IMR-90 (cell line): ENCODE measurements around the gene IRF4. TPM values are rescaled to one million over a fixed set of nuclear protein-coding genes. Genes with fewer than 3 reads are reported as not detected.

Experiments
- ATAC-seq: fragments of 200-7000 bp; cut with Tn5 transposase; 2 replicates; pipeline ENCODE4 v1.9.1; 2020; ENCODE audit warnings: low read depth, mild to moderate bottlenecking, moderate library complexity
- BruUV-seq: library from RNA; stranded (reverse); fragments of 400-500 nt; replicated peaks from 2 replicates; lab custom pipeline; 2021; lab: Mats Ljungman, UMichigan
- CTCF ChIA-PET: fragments of 300-600 bp; formaldehyde crosslinking; extraction: SDS; loops from one replicate; lab custom pipeline; 2021; ENCODE audit warnings: antibody characterized with exemption; lab: Yijun Ruan, JAX
- POLR2A ChIA-PET: fragments of 300-600 bp; sonication (Branson Sonifier 250); formaldehyde crosslinking; loops from one replicate; lab custom pipeline; 2022; ENCODE audit warnings: antibody characterized with exemption; ENCODE audit not compliant: unreplicated experiment; lab: Charles Lee
- DNase-seq: peaks from one replicate; pipeline ENCODE4 v3.0.0; 2013
- H2AFZ ChIP-seq: replicated peaks from 2 replicates; pipeline ENCODE3; 2013; ENCODE audit warnings: low read length, mild to moderate bottlenecking; ENCODE audit not compliant: poor library complexity
- H2AK5ac ChIP-seq: 2 replicates; pipeline ENCODE4 v1.6.1; 2013; ENCODE audit warnings: low read depth, low read length, inconsistent platforms
- H2AK9ac ChIP-seq: replicated peaks from 2 replicates; pipeline ENCODE3; 2013; ENCODE audit warnings: mild to moderate bottlenecking, low read depth, low read length, moderate library complexity; ENCODE audit not compliant: poor library complexity
- H2BK120ac ChIP-seq: 2 replicates; pipeline ENCODE4 v1.6.1; 2013; ENCODE audit warnings: low read depth, low read length, inconsistent platforms
- H2BK15ac ChIP-seq: 3 replicates; pipeline ENCODE4 v1.6.1; 2013; ENCODE audit warnings: low read depth, low read length, inconsistent platforms
- H2BK20ac ChIP-seq: 2 replicates; pipeline ENCODE4 v1.6.1; 2013; ENCODE audit warnings: low read depth, mild to moderate bottlenecking, inconsistent platforms, low read length, moderate library complexity
- H2BK5ac ChIP-seq: 2 replicates; pipeline ENCODE4 v1.6.1; 2013; ENCODE audit warnings: mild to moderate bottlenecking, low read depth, low read length, inconsistent platforms; ENCODE audit not compliant: poor library complexity, severe bottlenecking
- H3K14ac ChIP-seq: replicated peaks from 2 replicates; pipeline ENCODE4 v1.6.1; 2013; ENCODE audit warnings: low read depth, low read length, inconsistent platforms
- H3K18ac ChIP-seq: 2 replicates; pipeline ENCODE4 v1.6.1; 2013; ENCODE audit warnings: low read depth, low read length, control low read depth
- H3K23ac ChIP-seq: 2 replicates; pipeline ENCODE4 v1.6.1; 2013; ENCODE audit warnings: low read depth, low read length, inconsistent platforms
- H3K27ac ChIP-seq: 2 replicates; pipeline ENCODE4 v1.5.1; 2013; ENCODE audit warnings: mild to moderate bottlenecking, control low read depth, low read length; ENCODE audit not compliant: insufficient read depth
- H3K27me3 ChIP-seq: 2 replicates; pipeline ENCODE4 v1.6.1; 2013; ENCODE audit warnings: low read length; ENCODE audit not compliant: control insufficient read depth, insufficient read depth
- H3K36me3 ChIP-seq: 2 replicates; pipeline ENCODE4 v1.6.1; 2013; ENCODE audit warnings: low read length, mixed read lengths; ENCODE audit not compliant: control insufficient read depth, insufficient read depth
- H3K4ac ChIP-seq: 2 replicates; pipeline ENCODE4 v1.6.1; 2013; ENCODE audit warnings: low read depth, low read length, inconsistent platforms
- H3K4me1 ChIP-seq: 2 replicates; pipeline ENCODE4 v1.6.1; 2013; ENCODE audit warnings: low read length, mixed read lengths; ENCODE audit not compliant: control insufficient read depth, insufficient read depth
- H3K4me2 ChIP-seq: 2 replicates; pipeline ENCODE4 v1.6.1; 2013; ENCODE audit warnings: low read depth, mild to moderate bottlenecking, control low read depth, low read length, moderate library complexity
- H3K4me3 ChIP-seq: 2 replicates; pipeline ENCODE4 v1.5.1; 2013; ENCODE audit warnings: low read depth, mild to moderate bottlenecking, control low read depth, low read length, moderate library complexity; ENCODE audit not compliant: insufficient read depth
- H3K56ac ChIP-seq: 2 replicates; pipeline ENCODE4 v1.6.1; 2013; ENCODE audit warnings: low read length, inconsistent platforms; ENCODE audit not compliant: insufficient read depth; ENCODE audit errors: extremely low read depth
- H3K79me1 ChIP-seq, 2 experiments: 2 replicates each; pipeline ENCODE4 v1.6.1; 2013; ENCODE audit warnings: low read length in 2 of 2, inconsistent platforms in 1 of 2, low read depth in 1 of 2
- H3K9ac ChIP-seq: 2 replicates; pipeline ENCODE4 v1.6.1; 2013; ENCODE audit warnings: low read depth, low read length, control low read depth
- H3K9me1 ChIP-seq: 2 replicates; pipeline ENCODE4 v1.6.1; 2013; ENCODE audit warnings: low read length, inconsistent platforms; ENCODE audit not compliant: insufficient read depth
- H3K9me3 ChIP-seq: 2 replicates; pipeline ENCODE4 v1.6.1; 2013; ENCODE audit warnings: low read length; ENCODE audit not compliant: control insufficient read depth, insufficient read depth
- H4K20me1 ChIP-seq: 2 replicates; pipeline ENCODE4 v1.6.1; 2013; ENCODE audit warnings: low read length, inconsistent platforms; ENCODE audit not compliant: insufficient read depth
- H4K5ac ChIP-seq: 2 replicates; pipeline ENCODE4 v1.6.1; 2013; ENCODE audit warnings: mild to moderate bottlenecking, low read depth, low read length, control low read depth
- H4K8ac ChIP-seq, 2 experiments: 2 replicates each; pipeline ENCODE4 v1.6.1; 2013; ENCODE audit warnings: low read depth in 2 of 2, low read length in 2 of 2, control low read depth in 1 of 2, inconsistent platforms in 1 of 2
- H4K91ac ChIP-seq: 2 replicates; pipeline ENCODE4 v1.6.1; 2013; ENCODE audit warnings: low read depth, low read length, inconsistent platforms; ENCODE audit not compliant: insufficient read depth
- CEBPB ChIP-seq: IDR thresholded peaks from 2 replicates; pipeline ENCODE4 v1.6.1; 2012; ENCODE audit warnings: low read depth, low read length, improper control_type of control experiment
- CHD1 ChIP-seq: IDR thresholded peaks from 2 replicates; pipeline ENCODE4 v1.6.1; 2012; ENCODE audit warnings: low read depth, low read length, improper control_type of control experiment
- FOS ChIP-seq: fragments of 150-350 bp; IDR thresholded peaks from 2 replicates; pipeline ENCODE4 v1.6.1; 2016; ENCODE audit warnings: low read depth, low read length
- POLR2A ChIP-seq: IDR thresholded peaks from 2 replicates; pipeline ENCODE4 v1.6.1; 2012; ENCODE audit warnings: mild to moderate bottlenecking, low read depth, low read length
- RCOR1 ChIP-seq: IDR thresholded peaks from 2 replicates; pipeline ENCODE4 v1.6.1; 2012; ENCODE audit warnings: mild to moderate bottlenecking, low read length, improper control_type of control experiment; ENCODE audit not compliant: insufficient replicate concordance
- RFX5 ChIP-seq: IDR thresholded peaks from 2 replicates; pipeline ENCODE4 v1.8.0; 2012; ENCODE audit warnings: low read depth, mild to moderate bottlenecking, low read length, moderate library complexity
- SMC3 ChIP-seq: fragments of 150-350 bp; IDR thresholded peaks from 2 replicates; pipeline ENCODE4 v1.6.1; 2016; ENCODE audit warnings: low read depth, mild to moderate bottlenecking, antibody characterized with exemption, low read length, moderate library complexity
- WGBS, 2 experiments: methylation state at CpG; one replicate each; pipeline versions ENCODE4 v1.1.5 to v1.1.7; 2013; ENCODE audit warnings: missing lambda C conversion rate in 2 of 2; ENCODE audit not compliant: insufficient read length in 1 of 2; ENCODE audit errors: extremely low coverage in 2 of 2; 5-methylcytosine and 5-hydroxymethylcytosine counted together
- dilution Hi-C: fragments of 300-500 bp; cut with HindIII; formaldehyde crosslinking; loops from one replicate; pipeline ENCODE4 v1.14.3; 2018; ENCODE audit warnings: low sequenced_read_pairs; ENCODE audit not compliant: unreplicated experiment
- in situ Hi-C: fragments of 300-500 bp; cut with MboI; formaldehyde crosslinking; loops from 3 replicates; pipeline ENCODE4 v1.14.3; 2019; ENCODE audit warnings: low sequenced_read_pairs, inconsistent platforms, mixed read lengths
- intact Hi-C: fragments of 100-400 bp; cut with micrococcal nuclease; formaldehyde crosslinking; loops from 2 replicates; pipeline ENCODE4 v1.10.0; 2022
- polyA plus RNA-seq, 3 experiments: library from polyadenylated mRNA; depleted of rRNA; stranded (reverse); fragments of >200 nt; gene quantifications; 2 replicates each; pipeline ENCODE4 v1.2.3, GENCODE V29; 2012; ENCODE audit warnings: low replicate concordance in 1 of 3
- total RNA-seq: library from RNA; depleted of rRNA; stranded (reverse); fragments of >200 nt; gene quantifications from 2 replicates; pipeline ENCODE4 v1.2.3, GENCODE V29; 2012
- TF ChIP-seq, protein P1 (sequence below): fragments of 150-350 bp; IDR thresholded peaks from 2 replicates; pipeline ENCODE4 v1.6.1; 2016; ENCODE audit warnings: low read depth, mild to moderate bottlenecking, low read length, moderate library complexity, borderline replicate concordance
- TF ChIP-seq, protein P2 (sequence below): conservative IDR thresholded peaks from 2 replicates; pipeline ENCODE4 v1.5.1; 2012; ENCODE audit warnings: mild to moderate bottlenecking, low read depth, low read length, improper control_type of control experiment

IRF4 gene
- total and polyA plus RNA-seq, 2 of the 4 experiments (the other 2 are of a cell fraction), result not detected

GRCh38 chr6:369559-370431, 21.8 kb upstream of the IRF4 start:
- H2BK20ac ChIP-seq, result no peak overlapping the region
- TF ChIP-seq FOS (no peak), RCOR1 (no peak), POLR2A (no peak), CHD1 (no peak), CEBPB (no peak), SMC3 (no peak), RFX5 (no peak)
- TF ChIP-seq, protein P1, sequence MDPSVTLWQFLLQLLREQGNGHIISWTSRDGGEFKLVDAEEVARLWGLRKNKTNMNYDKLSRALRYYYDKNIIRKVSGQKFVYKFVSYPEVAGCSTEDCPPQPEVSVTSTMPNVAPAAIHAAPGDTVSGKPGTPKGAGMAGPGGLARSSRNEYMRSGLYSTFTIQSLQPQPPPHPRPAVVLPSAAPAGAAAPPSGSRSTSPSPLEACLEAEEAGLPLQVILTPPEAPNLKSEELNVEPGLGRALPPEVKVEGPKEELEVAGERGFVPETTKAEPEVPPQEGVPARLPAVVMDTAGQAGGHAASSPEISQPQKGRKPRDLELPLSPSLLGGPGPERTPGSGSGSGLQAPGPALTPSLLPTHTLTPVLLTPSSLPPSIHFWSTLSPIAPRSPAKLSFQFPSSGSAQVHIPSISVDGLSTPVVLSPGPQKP, result no peak
- TF ChIP-seq, protein P2, sequence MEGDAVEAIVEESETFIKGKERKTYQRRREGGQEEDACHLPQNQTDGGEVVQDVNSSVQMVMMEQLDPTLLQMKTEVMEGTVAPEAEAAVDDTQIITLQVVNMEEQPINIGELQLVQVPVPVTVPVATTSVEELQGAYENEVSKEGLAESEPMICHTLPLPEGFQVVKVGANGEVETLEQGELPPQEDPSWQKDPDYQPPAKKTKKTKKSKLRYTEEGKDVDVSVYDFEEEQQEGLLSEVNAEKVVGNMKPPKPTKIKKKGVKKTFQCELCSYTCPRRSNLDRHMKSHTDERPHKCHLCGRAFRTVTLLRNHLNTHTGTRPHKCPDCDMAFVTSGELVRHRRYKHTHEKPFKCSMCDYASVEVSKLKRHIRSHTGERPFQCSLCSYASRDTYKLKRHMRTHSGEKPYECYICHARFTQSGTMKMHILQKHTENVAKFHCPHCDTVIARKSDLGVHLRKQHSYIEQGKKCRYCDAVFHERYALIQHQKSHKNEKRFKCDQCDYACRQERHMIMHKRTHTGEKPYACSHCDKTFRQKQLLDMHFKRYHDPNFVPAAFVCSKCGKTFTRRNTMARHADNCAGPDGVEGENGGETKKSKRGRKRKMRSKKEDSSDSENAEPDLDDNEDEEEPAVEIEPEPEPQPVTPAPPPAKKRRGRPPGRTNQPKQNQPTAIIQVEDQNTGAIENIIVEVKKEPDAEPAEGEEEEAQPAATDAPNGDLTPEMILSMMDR, result no peak
- dilution Hi-C loops, result no loop called here

More at GRCh38 chr6:369559-370431, 21.8 kb upstream of the IRF4 start:
- H3K27me3 ChIP-seq, result peaks cover 34% of the 10 kb centered on the region
- H4K91ac ChIP-seq, result no peak overlapping the region
- no peak overlapping the region for H3K9ac ChIP-seq
- POLR2A ChIA-PET, result no interaction called here
- no peak overlapping the region for H4K8ac ChIP-seq
- 56% methylated on average over 9 of the region's 13 CpGs; no CpG with 5 or more reads in 1 of the 2 experiments for WGBS, 2 experiments
- H3K36me3 ChIP-seq, result no peaks in the 10 kb centered on the region
- no peak overlapping the region for H3K23ac ChIP-seq
- no peak overlapping the region for H2BK5ac ChIP-seq
- H2AK9ac ChIP-seq, result no peak overlapping the region
- no peak for DNase-seq
- H3K4me1 ChIP-seq, result no peaks in the 10 kb centered on the region
- no peak overlapping the region for H3K4me3 ChIP-seq
- intact Hi-C loops (no loop called here), in situ Hi-C loops (no loop called here)
- H2BK120ac ChIP-seq, result no peak overlapping the region
- H3K56ac ChIP-seq, result no peak overlapping the region
- H4K5ac ChIP-seq, result no peak overlapping the region
- H4K20me1 ChIP-seq, result no peaks in the 10 kb centered on the region
- H3K27ac ChIP-seq, result no peak overlapping the region
- no peak overlapping the region for H3K14ac ChIP-seq
- no peak overlapping the region for H3K4me2 ChIP-seq
- CTCF ChIA-PET, result no interaction called here
- no TSS peak for BruUV-seq
- no peaks in the 10 kb centered on the region for H3K9me1 ChIP-seq
- no peak overlapping the region for H2BK15ac ChIP-seq
- peaks cover 20% of the 10 kb centered on the region for H3K9me3 ChIP-seq
- H3K18ac ChIP-seq, result no peak overlapping the region
- no peak overlapping the region for H2AFZ ChIP-seq
- H3K79me1 ChIP-seq, result no peaks in the 10 kb centered on the region
- no peak for ATAC-seq
- H3K4ac ChIP-seq, result no peak overlapping the region
- H2AK5ac ChIP-seq, result no peak overlapping the region
